Astrocyte of the spinal cord (primary cell): Measurements from ENCODE around the gene SCCPDH.
"Not testable (repeated sequence)": the region's sequence is repeated elsewhere in the genome, so short reads cannot be mapped to it uniquely, and the experiment has no call there.

Experiments used
- DNase-seq: peaks from one replicate; pipeline ENCODE4 v3.0.0; 2011; ENCODE audit warnings: low read depth, low spot score
- H3K4me3 ChIP-seq: 2 replicates; pipeline ENCODE4 v1.5.1; 2011; ENCODE audit warnings: low read depth, mild to moderate bottlenecking, low read length, moderate library complexity
- CTCF ChIP-seq: IDR thresholded peaks from 2 replicates; pipeline ENCODE4 v1.5.1; 2012; ENCODE audit warnings: low read depth, mild to moderate bottlenecking, low read length, inconsistent platforms
- in situ Hi-C: cut with HindIII; loops from 2 replicates; pipeline ENCODE4 v1.10.0; 2017; ENCODE audit warnings: low sequenced_read_pairs

The SCCPDH gene

GRCh38 chr1:246805135-246805716 is 81.0 kb downstream of the SCCPDH start:
- no peak for TF ChIP-seq CTCF
- H3K4me3 ChIP-seq: no peak overlapping the region
- no peak for DNase-seq
- in situ Hi-C loops: no loop called here

GRCh38 chr1:246809473-246809872 is 85.3 kb downstream of the SCCPDH start:
- no peak for DNase-seq
- no peak overlapping the region for H3K4me3 ChIP-seq
- in situ Hi-C loops: no loop called here
- TF ChIP-seq CTCF: peak; percentile 8

- TF ChIP-seq CTCF: no peak
- in situ Hi-C loops: no loop called here
Observed at GRCh38 chr1:246811985-246812384, 87.8 kb downstream of the SCCPDH start.

DNA sequence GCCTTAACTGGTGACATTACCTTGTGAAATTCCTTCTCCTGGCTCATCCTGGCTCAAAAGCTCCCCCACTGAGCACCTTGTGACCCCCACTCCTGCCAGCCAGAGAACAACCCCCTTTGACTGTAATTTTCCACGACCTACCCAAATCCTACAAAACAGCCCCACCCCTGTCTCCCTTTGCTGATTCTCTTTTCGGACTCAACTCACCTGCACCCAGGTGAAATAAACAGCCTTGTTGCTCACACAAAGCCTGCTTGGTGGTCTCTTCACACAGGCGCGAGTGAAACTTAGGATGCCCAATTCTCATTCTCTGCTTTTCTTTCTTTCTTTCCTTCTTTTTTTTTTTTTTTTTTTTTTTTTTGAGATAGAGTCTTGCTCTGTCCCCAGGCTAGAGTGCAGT is 89.1 kb downstream of the SCCPDH start:
- in situ Hi-C loops, H3K4me3 ChIP-seq, DNase-seq: not testable (repeated sequence)

More at GRCh38 chr1:246811985-246812384, 87.8 kb downstream of the SCCPDH start:
- DNase-seq: no peak
- no peak overlapping the region for H3K4me3 ChIP-seq

DNA sequence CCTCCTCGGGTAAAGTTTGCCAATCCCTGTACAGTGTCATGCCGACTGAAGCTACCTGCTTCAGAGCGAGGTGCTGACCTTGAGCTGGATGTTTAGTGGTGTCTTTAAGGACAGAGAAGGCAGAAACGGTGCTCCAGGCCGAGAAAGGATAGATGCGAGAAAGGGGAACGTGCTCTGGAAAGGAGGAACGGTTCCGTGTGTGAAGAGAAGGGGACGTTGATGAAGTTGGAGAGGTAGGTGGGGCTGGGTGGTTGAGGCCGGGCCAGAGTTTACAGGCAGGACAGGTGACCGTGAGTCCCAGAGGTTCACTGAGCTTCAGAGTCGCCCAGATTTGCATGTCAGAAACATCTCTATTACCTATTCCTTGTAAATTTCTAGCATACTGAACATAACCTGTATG is 90.7 kb downstream of the SCCPDH start:
- no peak overlapping the region for H3K4me3 ChIP-seq
- no peak for TF ChIP-seq CTCF
- no peak for DNase-seq
- in situ Hi-C loops: no loop called here

DNA sequence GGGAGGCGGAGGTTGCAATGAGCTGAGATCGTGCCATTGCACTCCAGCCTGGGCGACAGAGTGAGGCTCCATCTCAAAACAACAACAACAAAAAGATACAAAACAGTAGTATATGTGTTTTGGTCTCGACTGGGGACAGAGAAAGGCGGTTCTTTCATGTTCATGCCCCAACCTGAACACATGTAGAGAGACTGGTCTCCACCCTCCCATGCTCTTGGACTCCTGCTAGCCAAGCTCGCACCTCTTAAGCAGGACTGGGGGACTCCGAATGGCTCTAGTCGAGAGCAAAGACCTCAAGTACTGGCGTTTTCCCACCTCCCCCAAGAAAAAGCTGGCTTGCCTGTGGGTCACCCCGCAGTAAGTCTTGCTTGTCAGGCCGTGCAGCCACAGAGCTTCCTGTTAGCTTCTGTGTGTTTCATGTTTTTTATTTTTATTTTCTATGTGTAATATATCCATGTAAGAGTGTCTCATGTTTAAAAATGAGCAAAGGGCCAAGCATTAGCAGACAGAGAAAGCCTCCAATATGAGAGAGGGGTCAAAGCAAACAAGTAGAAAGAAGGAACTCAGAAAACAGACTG is 91.6 kb downstream of the SCCPDH start:
- in situ Hi-C loops: no loop called here
- no peak overlapping the region for H3K4me3 ChIP-seq
- TF ChIP-seq CTCF: no peak
- DNase-seq: peak; percentile 84
